ENCODE measurements around the gene NKD1. TPM values are rescaled to one million over a fixed set of nuclear protein-coding genes. Genes with fewer than 3 reads are reported as not detected.
A peak's percentile ranks its signal among the peaks of the same experiment; 100 is the strongest.

The NKD1 gene
- total and polyA plus RNA-seq, 3 experiments from 2014 or later = 0.45 to 1.5 (median 1.2) TPM

DNA sequence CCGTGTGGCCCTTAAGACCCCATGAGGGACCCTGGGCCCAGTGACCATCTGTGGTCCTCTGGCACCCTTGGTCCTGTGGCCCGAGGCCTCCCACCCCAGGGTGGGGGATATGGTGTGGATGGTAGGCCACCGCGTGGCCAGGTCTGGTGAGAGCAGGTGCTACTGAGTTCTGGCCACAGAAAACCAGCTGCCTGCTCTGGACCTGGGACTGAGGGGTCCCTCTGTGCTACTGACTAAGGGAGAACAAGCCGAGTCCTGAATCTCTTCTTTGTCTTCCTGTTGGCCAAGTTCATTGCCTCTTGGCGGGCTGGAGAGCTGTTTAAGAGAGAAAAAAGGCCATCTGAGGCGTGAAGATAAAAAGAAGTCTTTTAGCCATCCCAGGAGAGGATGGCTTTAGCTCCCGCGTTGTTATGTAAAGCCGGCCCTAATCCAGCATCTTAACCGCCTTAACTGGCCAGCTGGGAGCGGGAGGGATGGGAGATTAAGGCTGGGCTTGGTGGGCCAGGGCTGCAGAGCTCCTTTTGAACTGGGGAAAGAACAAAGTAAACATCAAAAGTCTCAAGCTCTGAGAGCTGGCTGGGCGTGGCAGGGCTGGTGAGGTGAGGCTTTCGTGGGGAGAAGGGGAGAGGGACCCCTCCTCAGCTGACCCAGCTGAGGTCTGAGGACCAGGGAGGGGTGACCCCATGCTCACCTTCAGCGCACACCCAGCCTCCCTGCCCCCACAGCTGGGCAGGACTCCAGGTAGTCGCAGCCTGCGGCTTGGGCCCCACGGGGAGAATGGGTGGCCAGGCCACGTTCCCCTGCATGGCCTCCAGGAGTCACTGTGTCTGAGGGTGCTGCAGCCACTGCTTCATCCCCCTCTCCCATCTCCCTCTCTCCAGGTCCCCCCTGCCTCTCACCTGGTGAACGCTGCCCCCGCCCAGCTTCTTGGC lies 62.4 kb downstream of the NKD1 start:
- Mint-ChIP-seq H3K36me3 (no peaks in the 10 kb centered on the region), H3K9me3 (no peaks in the 10 kb centered on the region), H3K4me1 (no peaks in the 10 kb centered on the region), H3K27ac (no peak overlapping the region), H3K4me3 (no peak overlapping the region), H3K27me3 (peaks cover 0 to 2% of the 10 kb centered on the region in 2 donors)
- Histone ChIP-seq H3K27me3 (ENCODE audit: insufficient read depth, low read length, poor library complexity, severe bottlenecking) (no peaks in the 10 kb centered on the region), H3K36me3 (ENCODE audit: insufficient read depth, low read length) (no peaks in the 10 kb centered on the region), H3K9me3 (ENCODE audit: low read length) (no peaks in the 10 kb centered on the region), H3K27ac (ENCODE audit: low read depth, low read length) (no peak overlapping the region), H3K4me1 (ENCODE audit: insufficient read depth, low read length) (no peaks in the 10 kb centered on the region), H3K4me3 (ENCODE audit: low read length) (no peak overlapping the region)
- no peak for DNase-seq
- POLR2A ChIA-PET = no interaction called here
- CTCF ChIA-PET = interaction anchor here (1.3 kb wide), 1 partner anchor 57 kb away, joined by 4 read pairs; no protein-coding TSS in a partner anchor

DNA sequence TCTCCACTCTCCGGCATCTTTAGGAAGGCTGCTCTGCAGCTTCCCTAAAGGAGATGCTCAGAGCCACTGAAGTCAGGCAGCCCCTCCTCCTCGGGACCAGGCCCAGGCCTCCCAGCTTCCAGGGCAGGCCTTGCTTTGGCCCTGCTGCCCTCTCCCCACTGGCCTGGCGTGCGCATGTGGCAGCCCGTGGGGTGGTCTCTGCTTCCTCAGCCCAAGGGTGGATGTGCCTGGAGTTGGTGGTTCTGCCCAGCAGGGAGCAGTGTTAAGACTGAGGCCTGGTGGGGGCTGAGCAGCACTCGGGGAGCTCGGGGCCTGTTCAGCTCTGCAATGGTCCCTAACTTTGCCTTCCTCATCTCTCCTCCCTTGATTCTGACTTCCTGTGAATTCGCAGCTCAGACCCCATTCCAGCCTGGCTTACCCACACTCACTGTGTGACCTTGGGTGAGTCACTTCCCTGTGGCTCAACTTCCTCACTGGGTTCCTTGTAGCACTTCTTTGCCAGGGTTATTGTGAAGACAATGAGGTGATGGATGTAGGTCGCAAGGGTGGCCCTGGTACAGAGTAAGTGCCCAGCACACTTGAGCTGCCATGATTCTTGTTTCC lies 63.2 kb downstream of the NKD1 start:
- H3K27ac ChIP-seq (ENCODE audit: low read depth, low read length) = no peak overlapping the region
- H3K36me3 ChIP-seq (ENCODE audit: insufficient read depth, low read length) = no peaks in the 10 kb centered on the region
- no peak overlapping the region for H3K4me3 ChIP-seq (ENCODE audit: low read length)
- DNase-seq = no peak
- no peaks in the 10 kb centered on the region for H3K9me3 ChIP-seq (ENCODE audit: low read length)
- no peaks in the 10 kb centered on the region for H3K27me3 ChIP-seq (ENCODE audit: insufficient read depth, low read length, poor library complexity, severe bottlenecking)
- no peak overlapping the region for H3K4me3 Mint-ChIP-seq
- H3K4me1 Mint-ChIP-seq = no peaks in the 10 kb centered on the region
- ChIA-PET CTCF (interaction anchor here (1.3 kb wide), 1 partner anchor 56 kb away, joined by 4 read pairs; no protein-coding TSS in a partner anchor), POLR2A (no interaction called here)
- no peak overlapping the region for H3K27ac Mint-ChIP-seq
- H3K36me3 Mint-ChIP-seq = no peaks in the 10 kb centered on the region
- H3K9me3 Mint-ChIP-seq = no peaks in the 10 kb centered on the region
- H3K4me1 ChIP-seq (ENCODE audit: insufficient read depth, low read length) = peaks cover under 1% of the 10 kb centered on the region
- H3K27me3 Mint-ChIP-seq = peaks cover 0 to 2% of the 10 kb centered on the region in 2 donors

DNA sequence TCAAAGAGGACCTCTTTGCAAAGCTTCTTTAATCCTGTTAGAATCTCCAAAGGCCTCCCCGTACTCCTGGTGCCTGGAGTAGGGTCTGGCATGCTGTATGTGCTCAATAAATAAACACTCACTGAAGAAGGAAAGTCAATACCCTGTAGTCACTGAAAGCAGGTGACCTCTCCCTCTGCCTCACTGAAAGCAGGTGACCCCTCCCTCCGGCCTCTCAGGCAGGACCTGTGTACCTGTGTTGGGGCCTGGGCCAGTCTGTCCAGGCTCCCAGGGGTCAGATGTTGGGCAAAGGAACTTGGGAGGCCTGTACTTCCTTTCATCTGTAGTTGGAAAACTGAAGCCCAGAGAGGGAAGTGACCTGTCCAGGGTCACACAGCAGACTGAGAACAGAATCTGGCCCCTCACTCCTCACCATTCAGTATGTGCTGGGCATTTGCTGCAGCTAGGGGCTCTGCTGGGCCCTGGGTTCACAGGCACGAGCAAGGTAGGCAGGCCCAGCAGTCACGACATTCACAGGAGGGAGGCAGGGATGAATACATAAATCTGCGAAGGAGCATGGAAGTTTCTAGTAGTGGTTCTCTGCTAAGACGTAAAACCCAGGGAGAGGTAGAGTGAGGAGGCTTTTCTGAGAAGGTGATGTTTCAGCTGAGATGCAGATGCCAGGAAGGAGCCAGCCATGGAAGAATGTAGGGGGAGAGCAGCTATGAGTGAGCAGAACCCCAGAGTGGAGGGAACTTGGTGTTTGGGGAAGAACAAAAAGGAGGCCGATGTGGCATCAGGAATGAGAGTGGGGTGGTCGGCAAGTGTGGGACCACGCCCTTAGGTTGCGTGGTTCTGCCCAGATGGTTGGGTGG lies 64.0 kb downstream of the NKD1 start:
- Mint-ChIP-seq H3K27me3 (peaks cover 0 to 2% of the 10 kb centered on the region in 2 donors), H3K27ac (no peak overlapping the region), H3K4me1 (no peaks in the 10 kb centered on the region), H3K36me3 (no peaks in the 10 kb centered on the region), H3K4me3 (no peak overlapping the region), H3K9me3 (no peaks in the 10 kb centered on the region)
- Histone ChIP-seq H3K27ac (ENCODE audit: low read depth, low read length) (no peak overlapping the region), H3K36me3 (ENCODE audit: insufficient read depth, low read length) (no peaks in the 10 kb centered on the region), H3K27me3 (ENCODE audit: insufficient read depth, low read length, poor library complexity, severe bottlenecking) (no peaks in the 10 kb centered on the region), H3K4me1 (ENCODE audit: insufficient read depth, low read length) (peaks cover 9% of the 10 kb centered on the region), H3K4me3 (ENCODE audit: low read length) (no peak overlapping the region), H3K9me3 (ENCODE audit: low read length) (no peaks in the 10 kb centered on the region)
- no peak for DNase-seq
- ChIA-PET CTCF (interaction anchor here (0.6 to 1.3 kb wide), 2 partner anchors 55 to 111 kb away, joined by 3 to 4 read pairs; no protein-coding TSS in a partner anchor), POLR2A (no interaction called here)

DNA sequence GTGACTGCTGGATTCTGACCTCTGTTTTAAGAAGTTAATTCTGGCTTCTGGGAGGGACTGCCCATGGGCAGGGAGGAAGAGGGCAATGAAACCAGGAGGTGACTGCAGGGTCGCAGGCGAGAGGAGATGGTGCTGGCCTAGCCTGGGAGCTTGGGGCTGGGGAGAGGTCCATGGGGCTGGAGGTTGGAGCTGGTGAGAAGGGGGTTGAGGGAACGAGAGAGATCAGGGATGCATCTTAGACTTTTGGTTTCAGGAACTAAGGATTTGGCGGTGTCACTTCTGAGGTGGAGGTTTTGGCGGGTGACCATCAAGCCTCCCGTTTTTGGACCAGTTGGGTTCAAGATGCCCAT lies 64.6 kb downstream of the NKD1 start:
- Mint-ChIP-seq H3K27me3 (peaks cover 0 to 2% of the 10 kb centered on the region in 2 donors), H3K9me3 (no peaks in the 10 kb centered on the region), H3K4me3 (no peak overlapping the region), H3K36me3 (no peaks in the 10 kb centered on the region), H3K4me1 (no peaks in the 10 kb centered on the region), H3K27ac (peak overlapping the region in 1 of 8 donors; percentile 61)
- H3K9me3 ChIP-seq (ENCODE audit: low read length) = no peaks in the 10 kb centered on the region
- no peak overlapping the region for H3K27ac ChIP-seq (ENCODE audit: low read depth, low read length)
- no peaks in the 10 kb centered on the region for H3K36me3 ChIP-seq (ENCODE audit: insufficient read depth, low read length)
- CTCF ChIA-PET = no interaction called here
- POLR2A ChIA-PET = no interaction called here
- peaks cover 11% of the 10 kb centered on the region for H3K4me1 ChIP-seq (ENCODE audit: insufficient read depth, low read length)
- no peaks in the 10 kb centered on the region for H3K27me3 ChIP-seq (ENCODE audit: insufficient read depth, low read length, poor library complexity, severe bottlenecking)
- no peak overlapping the region for H3K4me3 ChIP-seq (ENCODE audit: low read length)
- DNase-seq = no peak

DNA sequence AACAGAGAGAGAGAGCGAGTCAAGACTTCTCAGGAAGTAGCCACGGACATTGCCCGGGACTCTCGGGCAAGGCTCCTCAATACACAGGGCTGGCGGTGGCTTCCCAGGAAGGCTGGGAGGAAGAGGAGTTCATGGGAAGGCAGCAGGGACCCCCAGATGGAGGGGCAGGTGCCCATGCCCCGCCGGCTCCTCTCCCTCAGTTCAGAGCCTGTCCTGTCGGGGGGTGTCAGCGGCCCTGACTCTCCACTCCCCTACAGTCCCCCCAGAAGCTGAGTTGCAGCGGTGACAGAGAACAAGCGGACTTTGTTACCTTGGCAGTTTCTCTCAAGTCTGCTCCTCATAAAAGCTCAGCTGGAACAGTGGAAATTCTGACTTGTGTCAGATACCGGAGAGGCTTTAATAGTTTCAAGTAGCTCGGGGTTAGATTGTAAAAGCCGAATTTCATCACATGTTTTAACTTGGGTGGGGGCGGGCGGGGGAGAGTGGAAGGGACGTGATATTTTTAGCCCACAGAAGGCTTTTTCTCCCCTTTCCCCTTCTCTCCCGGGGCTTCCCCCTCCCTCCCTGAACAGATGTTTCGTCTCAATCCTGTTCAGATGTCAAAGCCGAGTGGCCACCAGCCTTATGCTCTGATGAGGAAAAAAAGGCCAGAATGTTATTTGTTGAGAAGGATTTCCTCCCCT lies 65.2 kb downstream of the NKD1 start:
- no peaks in the 10 kb centered on the region for H3K36me3 Mint-ChIP-seq
- no peak overlapping the region for H3K4me3 Mint-ChIP-seq
- H3K4me1 ChIP-seq (ENCODE audit: insufficient read depth, low read length) = peaks cover 11% of the 10 kb centered on the region
- H3K27ac ChIP-seq (ENCODE audit: low read depth, low read length) = no peak overlapping the region
- CTCF ChIA-PET = interaction anchor here (1.0 kb wide), 1 partner anchor 37 kb away, joined by 3 read pairs; no protein-coding TSS in a partner anchor
- H3K27ac Mint-ChIP-seq = no peak overlapping the region
- no peaks in the 10 kb centered on the region for H3K27me3 ChIP-seq (ENCODE audit: insufficient read depth, low read length, poor library complexity, severe bottlenecking)
- no peak for DNase-seq
- H3K9me3 ChIP-seq (ENCODE audit: low read length) = no peaks in the 10 kb centered on the region
- H3K4me3 ChIP-seq (ENCODE audit: low read length) = no peak overlapping the region
- POLR2A ChIA-PET = no interaction called here
- no peaks in the 10 kb centered on the region for H3K36me3 ChIP-seq (ENCODE audit: insufficient read depth, low read length)
- no peaks in the 10 kb centered on the region for H3K9me3 Mint-ChIP-seq
- peaks cover 0 to 2% of the 10 kb centered on the region in 2 donors for H3K27me3 Mint-ChIP-seq
- H3K4me1 Mint-ChIP-seq = no peaks in the 10 kb centered on the region

- no peaks in the 10 kb centered on the region for H3K36me3 Mint-ChIP-seq
- ChIA-PET POLR2A (no interaction called here), CTCF (interaction anchor here (1.0 kb wide), 1 partner anchor 37 kb away, joined by 3 read pairs; no protein-coding TSS in a partner anchor)
- no peak overlapping the region for H3K4me3 Mint-ChIP-seq
- no peaks in the 10 kb centered on the region for H3K9me3 ChIP-seq (ENCODE audit: low read length)
- no peaks in the 10 kb centered on the region for H3K4me1 Mint-ChIP-seq
- H3K27ac Mint-ChIP-seq = peak overlapping the region in 2 of 8 donors; percentile 5 to 47
- peaks cover 0 to 2% of the 10 kb centered on the region in 2 donors for H3K27me3 Mint-ChIP-seq
- no peaks in the 10 kb centered on the region for H3K9me3 Mint-ChIP-seq
- H3K4me1 ChIP-seq (ENCODE audit: insufficient read depth, low read length) = peaks cover 11% of the 10 kb centered on the region
- H3K4me3 ChIP-seq (ENCODE audit: low read length) = no peak overlapping the region
- DNase-seq = no peak
- H3K27ac ChIP-seq (ENCODE audit: low read depth, low read length) = no peak overlapping the region
- H3K36me3 ChIP-seq (ENCODE audit: insufficient read depth, low read length) = no peaks in the 10 kb centered on the region
- no peaks in the 10 kb centered on the region for H3K27me3 ChIP-seq (ENCODE audit: insufficient read depth, low read length, poor library complexity, severe bottlenecking)
These were observed 65.8 kb downstream of the NKD1 start for GRCh38 chr16:50613964-50614474.

- ChIA-PET CTCF (interaction anchor here (1.0 kb wide), 1 partner anchor 191 kb away, joined by 3 read pairs; no protein-coding TSS in a partner anchor), POLR2A (no interaction called here)
- Histone ChIP-seq H3K27ac (ENCODE audit: low read depth, low read length) (no peak overlapping the region), H3K4me1 (ENCODE audit: insufficient read depth, low read length) (peaks cover 11% of the 10 kb centered on the region), H3K9me3 (ENCODE audit: low read length) (no peaks in the 10 kb centered on the region), H3K36me3 (ENCODE audit: insufficient read depth, low read length) (no peaks in the 10 kb centered on the region), H3K27me3 (ENCODE audit: insufficient read depth, low read length, poor library complexity, severe bottlenecking) (no peaks in the 10 kb centered on the region), H3K4me3 (ENCODE audit: low read length) (no peak overlapping the region)
- no peak overlapping the region for H3K4me3 Mint-ChIP-seq
- H3K36me3 Mint-ChIP-seq = peaks cover 0 to 2% (median 0%) of the 10 kb centered on the region in 3 donors
- no peaks in the 10 kb centered on the region for H3K9me3 Mint-ChIP-seq
- DNase-seq = no peak
- peaks cover 0 to 2% of the 10 kb centered on the region in 2 donors for H3K27me3 Mint-ChIP-seq
- H3K4me1 Mint-ChIP-seq = no peaks in the 10 kb centered on the region
- peak overlapping the region in 1 of 8 donors; percentile 21 for H3K27ac Mint-ChIP-seq
These were observed 66.9 kb downstream of the NKD1 start for GRCh38 chr16:50614955-50615724.

All from CD8-positive, alpha-beta memory T cell (primary cell).